ENCODE measurements around the gene AGRP. TPM values are rescaled to one million over a fixed set of nuclear protein-coding genes. Genes with fewer than 3 reads are reported as not detected.

AGRP gene
- total RNA-seq, 1 experiment from 2014 or later = not detected

DNA sequence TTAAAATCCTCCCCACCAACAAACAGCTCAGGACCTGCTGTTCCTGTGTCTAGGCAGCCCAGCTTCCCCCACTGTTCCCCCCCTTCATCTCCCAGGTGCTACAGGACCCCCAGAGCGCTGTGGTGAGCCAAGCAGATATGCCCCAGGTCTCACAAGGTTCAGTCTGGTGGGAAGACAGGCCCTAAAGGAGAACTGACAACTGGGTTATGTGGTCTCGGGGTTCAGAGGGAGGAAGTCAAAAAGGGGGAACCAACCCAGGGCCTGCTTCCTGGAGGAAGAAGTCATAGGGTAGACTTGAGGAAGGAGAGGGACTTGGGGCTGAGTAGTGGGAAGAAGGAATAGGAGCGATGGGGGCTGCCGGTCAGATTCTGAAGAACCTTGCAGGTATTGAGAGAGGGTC is 47.9 kb upstream of the AGRP start:
- Mint-ChIP-seq H3K4me3 (no peak overlapping the region), H3K9me3 (no peaks in the 10 kb centered on the region), H3K4me1 (peaks cover 5% of the 10 kb centered on the region), H3K27ac (no peak overlapping the region), H3K27me3 (ENCODE audit: low read depth) (peaks cover 94% of the 10 kb centered on the region), H3K36me3 (no peaks in the 10 kb centered on the region)
- no peak for ATAC-seq
- no peak for DNase-seq (ENCODE audit: low spot score)
- CTCF ChIA-PET = interaction anchor here (2.0 to 13.9 kb wide), 2 partner anchors 10 to 17 kb away, joined by 15 to 184 read pairs; no protein-coding TSS in a partner anchor
- TF ChIP-seq, protein P1, sequence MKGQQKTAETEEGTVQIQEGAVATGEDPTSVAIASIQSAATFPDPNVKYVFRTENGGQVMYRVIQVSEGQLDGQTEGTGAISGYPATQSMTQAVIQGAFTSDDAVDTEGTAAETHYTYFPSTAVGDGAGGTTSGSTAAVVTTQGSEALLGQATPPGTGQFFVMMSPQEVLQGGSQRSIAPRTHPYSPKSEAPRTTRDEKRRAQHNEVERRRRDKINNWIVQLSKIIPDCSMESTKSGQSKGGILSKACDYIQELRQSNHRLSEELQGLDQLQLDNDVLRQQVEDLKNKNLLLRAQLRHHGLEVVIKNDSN (CRISPR knock-in tag; IDR thresholded peaks at IDR 0.05) = no peak
- no peak for TF ChIP-seq ESRRA (CRISPR knock-in tag; IDR thresholded peaks at IDR 0.05; ENCODE audit: borderline replicate concordance)
- TF ChIP-seq OVOL2 (CRISPR knock-in tag; IDR thresholded peaks at IDR 0.05; ENCODE audit: borderline replicate concordance) = no peak
- TF ChIP-seq, protein P2, sequence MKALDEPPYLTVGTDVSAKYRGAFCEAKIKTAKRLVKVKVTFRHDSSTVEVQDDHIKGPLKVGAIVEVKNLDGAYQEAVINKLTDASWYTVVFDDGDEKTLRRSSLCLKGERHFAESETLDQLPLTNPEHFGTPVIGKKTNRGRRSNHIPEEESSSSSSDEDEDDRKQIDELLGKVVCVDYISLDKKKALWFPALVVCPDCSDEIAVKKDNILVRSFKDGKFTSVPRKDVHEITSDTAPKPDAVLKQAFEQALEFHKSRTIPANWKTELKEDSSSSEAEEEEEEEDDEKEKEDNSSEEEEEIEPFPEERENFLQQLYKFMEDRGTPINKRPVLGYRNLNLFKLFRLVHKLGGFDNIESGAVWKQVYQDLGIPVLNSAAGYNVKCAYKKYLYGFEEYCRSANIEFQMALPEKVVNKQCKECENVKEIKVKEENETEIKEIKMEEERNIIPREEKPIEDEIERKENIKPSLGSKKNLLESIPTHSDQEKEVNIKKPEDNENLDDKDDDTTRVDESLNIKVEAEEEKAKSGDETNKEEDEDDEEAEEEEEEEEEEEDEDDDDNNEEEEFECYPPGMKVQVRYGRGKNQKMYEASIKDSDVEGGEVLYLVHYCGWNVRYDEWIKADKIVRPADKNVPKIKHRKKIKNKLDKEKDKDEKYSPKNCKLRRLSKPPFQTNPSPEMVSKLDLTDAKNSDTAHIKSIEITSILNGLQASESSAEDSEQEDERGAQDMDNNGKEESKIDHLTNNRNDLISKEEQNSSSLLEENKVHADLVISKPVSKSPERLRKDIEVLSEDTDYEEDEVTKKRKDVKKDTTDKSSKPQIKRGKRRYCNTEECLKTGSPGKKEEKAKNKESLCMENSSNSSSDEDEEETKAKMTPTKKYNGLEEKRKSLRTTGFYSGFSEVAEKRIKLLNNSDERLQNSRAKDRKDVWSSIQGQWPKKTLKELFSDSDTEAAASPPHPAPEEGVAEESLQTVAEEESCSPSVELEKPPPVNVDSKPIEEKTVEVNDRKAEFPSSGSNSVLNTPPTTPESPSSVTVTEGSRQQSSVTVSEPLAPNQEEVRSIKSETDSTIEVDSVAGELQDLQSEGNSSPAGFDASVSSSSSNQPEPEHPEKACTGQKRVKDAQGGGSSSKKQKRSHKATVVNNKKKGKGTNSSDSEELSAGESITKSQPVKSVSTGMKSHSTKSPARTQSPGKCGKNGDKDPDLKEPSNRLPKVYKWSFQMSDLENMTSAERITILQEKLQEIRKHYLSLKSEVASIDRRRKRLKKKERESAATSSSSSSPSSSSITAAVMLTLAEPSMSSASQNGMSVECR (CRISPR knock-in tag; IDR thresholded peaks at IDR 0.05; ENCODE audit: borderline replicate concordance) = no peak
- TF ChIP-seq, protein P3, sequence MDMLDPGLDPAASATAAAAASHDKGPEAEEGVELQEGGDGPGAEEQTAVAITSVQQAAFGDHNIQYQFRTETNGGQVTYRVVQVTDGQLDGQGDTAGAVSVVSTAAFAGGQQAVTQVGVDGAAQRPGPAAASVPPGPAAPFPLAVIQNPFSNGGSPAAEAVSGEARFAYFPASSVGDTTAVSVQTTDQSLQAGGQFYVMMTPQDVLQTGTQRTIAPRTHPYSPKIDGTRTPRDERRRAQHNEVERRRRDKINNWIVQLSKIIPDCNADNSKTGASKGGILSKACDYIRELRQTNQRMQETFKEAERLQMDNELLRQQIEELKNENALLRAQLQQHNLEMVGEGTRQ (CRISPR knock-in tag; IDR thresholded peaks at IDR 0.05) = no peak
- TF ChIP-seq ZNF317 (CRISPR knock-in tag; IDR thresholded peaks at IDR 0.05; ENCODE audit: borderline replicate concordance, low read depth) = no peak
- POLR2A ChIA-PET = no interaction called here

DNA sequence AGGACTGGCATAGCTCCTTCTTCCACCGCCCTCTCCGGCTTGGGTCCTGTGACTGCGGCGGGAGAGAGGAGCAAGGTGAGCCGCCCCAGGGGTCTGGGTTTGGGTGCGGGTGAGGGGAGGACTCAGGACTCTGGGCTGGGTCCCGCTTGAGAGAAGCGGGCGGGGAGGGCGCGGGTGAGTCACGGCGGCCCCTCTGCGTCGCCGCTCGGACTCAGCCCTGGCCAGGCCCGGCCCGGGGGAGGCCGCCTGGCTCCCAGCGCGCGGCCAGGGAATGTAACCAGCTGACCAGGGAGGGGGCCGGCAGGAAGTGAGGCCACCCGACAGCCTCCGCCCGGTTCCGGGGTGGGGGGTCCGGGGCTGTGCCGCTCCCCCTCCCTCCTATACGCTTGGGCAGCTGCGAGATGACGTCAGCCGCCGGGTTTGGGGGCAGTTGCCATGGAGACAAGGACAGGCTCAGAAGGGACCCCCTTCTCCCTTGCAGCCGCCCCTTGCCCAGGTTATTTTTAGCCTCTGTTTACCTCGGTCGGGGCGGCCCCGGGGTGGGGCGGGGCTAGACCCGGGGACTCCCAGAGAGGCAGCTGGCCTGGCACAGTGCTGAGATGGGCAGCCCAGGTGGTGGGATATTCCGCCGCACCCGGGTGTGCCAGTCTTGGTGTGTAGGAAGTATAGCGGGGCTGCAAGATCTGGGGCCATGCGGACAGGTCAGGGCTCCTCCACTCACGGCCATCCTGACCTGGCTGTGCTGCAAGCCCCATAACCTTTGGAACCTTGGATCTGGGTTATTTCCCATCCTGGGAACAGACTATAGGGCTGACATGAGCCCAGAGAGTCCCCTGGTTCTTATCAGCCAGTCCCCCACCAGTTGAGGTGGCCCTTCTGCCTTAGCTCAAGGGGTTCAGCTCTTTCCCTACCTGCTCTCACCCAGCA is 46.9 kb upstream of the AGRP start:
- Mint-ChIP-seq H3K9me3 (no peaks in the 10 kb centered on the region), H3K36me3 (no peaks in the 10 kb centered on the region), H3K4me3 (peak overlapping the region; percentile 77), H3K4me1 (peaks cover 5% of the 10 kb centered on the region), H3K27me3 (ENCODE audit: low read depth) (peaks cover 94% of the 10 kb centered on the region), H3K27ac (no peak overlapping the region)
- ChIA-PET POLR2A (interaction anchor here (0.5 to 1.9 kb wide), 3 partner anchors 9 to 110 kb away, joined by 3 to 5 read pairs (median 4); no protein-coding TSS in a partner anchor), CTCF (interaction anchor here (1.2 to 13.9 kb wide), 8 partner anchors 8 to 577 kb away, joined by 3 to 184 read pairs (median 16); partner anchors contain the start of genes ACD, ATP6V0D1 and CTCF)
- TF ChIP-seq CBFB (CRISPR knock-in tag; IDR thresholded peaks at IDR 0.05; ENCODE audit: low read depth) (no peak), ELF4 (CRISPR knock-in tag; IDR thresholded peaks at IDR 0.05; ENCODE audit: low read depth) (no peak)
- TF ChIP-seq, protein P3 (CRISPR knock-in tag; IDR thresholded peaks at IDR 0.05) = peak; percentile 24; the same call in 1 of the 2 replicates
- TF ChIP-seq, protein P2 (CRISPR knock-in tag; IDR thresholded peaks at IDR 0.05; ENCODE audit: borderline replicate concordance) = no peak
- DNase-seq (ENCODE audit: low spot score) (peak; percentile 53), ATAC-seq (peak; percentile 4)
